Progenitor cell of endocrine pancreas (in vitro differentiated cells): ENCODE data around the gene PDZD2. TPM values are rescaled to one million over a fixed set of nuclear protein-coding genes. Genes with fewer than 3 reads are reported as not detected.

ENCODE experiments used
- DNase-seq: peaks from one replicate; pipeline ENCODE4 v3.0.0; 2021; ENCODE audit warnings: low spot score; ENCODE audit not compliant: unreplicated experiment
- H3K27ac Mint-ChIP-seq: 2 replicates; pipeline ENCODE4 v1.8.0; 2021; ENCODE audit warnings: mild to moderate bottlenecking, moderate library complexity, mixed read lengths
- H3K27me3 Mint-ChIP-seq: 2 replicates; pipeline ENCODE4 v1.8.0; 2021; ENCODE audit warnings: mixed read lengths
- H3K36me3 Mint-ChIP-seq: 2 replicates; pipeline ENCODE4 v1.8.0; 2022; ENCODE audit warnings: mixed read lengths; ENCODE audit not compliant: insufficient read depth
- H3K4me1 Mint-ChIP-seq: 2 replicates; pipeline ENCODE4 v1.8.0; 2021; ENCODE audit warnings: low read depth, mixed read lengths
- H3K4me3 Mint-ChIP-seq: 2 replicates; pipeline ENCODE4 v1.8.0; 2021; ENCODE audit warnings: low read depth, mild to moderate bottlenecking, moderate library complexity, mixed read lengths
- H3K9me3 Mint-ChIP-seq: 2 replicates; pipeline ENCODE4 v1.8.0; 2021; ENCODE audit warnings: low read depth, mixed read lengths
- total RNA-seq: library from RNA; stranded (reverse); gene quantifications from 2 replicates; pipeline ENCODE4 v1.2.1, GENCODE V29; 2021
- TF ChIP-seq, protein P1 (sequence below): fragments of 200-600 bp; sonication (generic); IDR thresholded peaks from one replicate; pipeline ENCODE4 v1.5.0; 2021; ENCODE audit warnings: antibody characterized with exemption, mild to moderate bottlenecking; ENCODE audit not compliant: unreplicated experiment

PDZD2 gene
- total RNA-seq, 1 donor from 2014 or later, result 3.1 TPM

DNA sequence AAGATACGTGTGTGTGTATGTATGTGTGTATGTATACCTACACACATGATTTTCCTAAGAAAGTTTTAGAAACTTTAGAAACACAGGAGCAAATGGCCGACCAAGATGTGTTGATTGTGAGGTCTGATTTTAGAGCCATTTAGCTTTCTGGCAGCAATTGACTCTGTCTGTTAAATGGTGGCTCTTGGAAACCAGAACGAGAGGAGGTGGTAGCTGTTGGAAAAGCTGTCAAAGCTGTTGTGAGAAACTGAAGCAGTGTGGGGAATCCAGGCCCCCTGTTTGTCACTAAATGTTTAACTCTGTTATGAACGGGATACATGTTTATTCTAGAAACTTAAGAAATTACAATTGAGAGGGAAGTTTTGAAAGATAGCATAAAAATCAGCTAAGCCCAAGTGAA, 443.8 kb downstream of the PDZD2 start:
- Mint-ChIP-seq H3K27me3 (no peaks in the 10 kb centered on the region), H3K36me3 (no peaks in the 10 kb centered on the region), H3K27ac (no peak overlapping the region), H3K4me1 (no peaks in the 10 kb centered on the region), H3K4me3 (no peak overlapping the region), H3K9me3 (no peaks in the 10 kb centered on the region)
- TF ChIP-seq, protein P1, sequence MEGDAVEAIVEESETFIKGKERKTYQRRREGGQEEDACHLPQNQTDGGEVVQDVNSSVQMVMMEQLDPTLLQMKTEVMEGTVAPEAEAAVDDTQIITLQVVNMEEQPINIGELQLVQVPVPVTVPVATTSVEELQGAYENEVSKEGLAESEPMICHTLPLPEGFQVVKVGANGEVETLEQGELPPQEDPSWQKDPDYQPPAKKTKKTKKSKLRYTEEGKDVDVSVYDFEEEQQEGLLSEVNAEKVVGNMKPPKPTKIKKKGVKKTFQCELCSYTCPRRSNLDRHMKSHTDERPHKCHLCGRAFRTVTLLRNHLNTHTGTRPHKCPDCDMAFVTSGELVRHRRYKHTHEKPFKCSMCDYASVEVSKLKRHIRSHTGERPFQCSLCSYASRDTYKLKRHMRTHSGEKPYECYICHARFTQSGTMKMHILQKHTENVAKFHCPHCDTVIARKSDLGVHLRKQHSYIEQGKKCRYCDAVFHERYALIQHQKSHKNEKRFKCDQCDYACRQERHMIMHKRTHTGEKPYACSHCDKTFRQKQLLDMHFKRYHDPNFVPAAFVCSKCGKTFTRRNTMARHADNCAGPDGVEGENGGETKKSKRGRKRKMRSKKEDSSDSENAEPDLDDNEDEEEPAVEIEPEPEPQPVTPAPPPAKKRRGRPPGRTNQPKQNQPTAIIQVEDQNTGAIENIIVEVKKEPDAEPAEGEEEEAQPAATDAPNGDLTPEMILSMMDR, result no peak
- DNase-seq, result no peak

DNA sequence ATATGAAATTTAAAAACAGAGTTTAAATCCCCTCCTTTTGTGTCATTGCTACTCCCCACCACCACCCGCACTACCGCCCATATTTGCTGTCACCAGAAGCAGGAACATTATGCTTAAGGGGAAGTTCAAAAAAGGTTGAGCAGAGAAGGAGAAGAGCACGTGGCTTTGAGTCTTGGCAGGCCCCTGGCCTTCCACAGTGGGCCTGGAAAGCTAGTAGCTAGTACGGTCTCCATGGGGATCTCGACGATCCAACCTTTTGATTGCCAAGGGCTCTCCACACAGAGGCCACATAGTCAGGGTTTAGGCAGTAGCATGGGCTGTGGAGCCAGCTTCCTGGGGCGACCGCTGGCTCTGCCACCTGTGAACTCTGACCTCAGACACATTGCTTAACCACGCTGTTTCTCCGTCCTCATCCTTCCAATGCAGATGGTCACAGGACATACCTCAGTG, 445.1 kb downstream of the PDZD2 start:
- TF ChIP-seq, protein P1, result no peak
- no peaks in the 10 kb centered on the region for H3K36me3 Mint-ChIP-seq
- H3K27ac Mint-ChIP-seq, result no peak overlapping the region
- DNase-seq, result no peak
- H3K27me3 Mint-ChIP-seq, result no peaks in the 10 kb centered on the region
- H3K9me3 Mint-ChIP-seq, result no peaks in the 10 kb centered on the region
- H3K4me3 Mint-ChIP-seq, result no peak overlapping the region
- H3K4me1 Mint-ChIP-seq, result no peaks in the 10 kb centered on the region

DNA sequence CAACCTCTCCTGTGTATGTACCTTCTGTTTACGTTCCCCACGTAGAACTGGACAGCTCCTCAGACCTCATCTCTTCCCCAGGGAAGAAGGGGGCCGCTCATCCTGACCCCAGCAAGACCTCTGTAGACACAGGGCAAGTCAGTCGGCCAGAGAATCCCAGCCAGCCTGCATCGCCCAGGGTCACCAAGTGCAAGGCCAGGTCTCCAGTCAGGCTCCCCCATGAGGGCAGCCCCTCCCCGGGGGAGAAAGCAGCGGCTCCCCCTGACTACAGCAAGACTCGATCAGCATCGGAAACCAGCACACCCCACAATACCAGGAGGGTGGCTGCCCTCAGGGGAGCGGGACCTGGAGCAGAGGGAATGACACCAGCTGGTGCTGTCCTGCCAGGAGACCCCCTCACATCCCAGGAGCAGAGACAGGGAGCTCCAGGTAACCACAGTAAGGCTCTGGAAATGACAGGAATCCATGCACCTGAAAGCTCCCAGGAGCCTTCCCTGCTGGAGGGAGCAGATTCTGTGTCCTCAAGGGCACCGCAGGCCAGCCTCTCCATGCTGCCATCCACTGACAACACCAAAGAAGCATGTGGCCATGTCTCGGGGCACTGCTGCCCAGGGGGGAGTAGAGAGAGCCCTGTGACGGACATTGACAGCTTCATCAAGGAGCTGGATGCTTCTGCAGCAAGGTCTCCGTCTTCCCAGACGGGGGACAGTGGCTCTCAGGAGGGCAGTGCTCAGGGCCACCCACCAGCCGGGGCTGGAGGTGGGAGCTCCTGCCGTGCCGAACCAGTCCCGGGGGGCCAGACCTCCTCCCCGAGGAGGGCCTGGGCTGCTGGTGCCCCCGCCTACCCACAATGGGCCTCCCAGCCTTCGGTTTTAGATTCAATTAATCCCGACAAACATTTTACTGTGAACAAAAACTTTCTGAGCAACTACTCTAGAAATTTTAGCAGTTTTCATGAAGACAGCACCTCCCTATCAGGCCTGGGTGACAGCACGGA, 448.5 kb downstream of the PDZD2 start:
- Mint-ChIP-seq H3K4me3 (no peak overlapping the region), H3K4me1 (no peaks in the 10 kb centered on the region), H3K36me3 (peaks cover 2% of the 10 kb centered on the region), H3K27me3 (no peaks in the 10 kb centered on the region), H3K27ac (no peak overlapping the region), H3K9me3 (no peaks in the 10 kb centered on the region)
- no peak for DNase-seq
- TF ChIP-seq, protein P1, result no peak

DNA sequence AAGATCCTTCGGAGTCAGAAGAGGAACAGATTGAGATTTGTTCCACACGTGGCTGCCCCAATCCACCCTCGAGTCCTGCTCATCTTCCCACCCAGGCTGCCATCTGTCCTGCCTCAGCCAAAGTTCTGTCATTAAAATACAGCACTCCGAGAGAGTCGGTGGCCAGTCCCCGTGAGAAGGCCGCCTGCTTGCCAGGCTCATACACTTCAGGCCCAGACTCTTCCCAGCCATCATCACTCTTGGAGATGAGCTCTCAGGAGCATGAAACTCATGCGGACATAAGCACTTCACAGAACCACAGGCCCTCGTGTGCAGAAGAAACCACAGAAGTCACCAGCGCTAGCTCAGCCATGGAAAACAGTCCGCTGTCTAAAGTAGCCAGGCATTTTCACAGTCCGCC, 449.3 kb downstream of the PDZD2 start:
- Mint-ChIP-seq H3K27ac (no peak overlapping the region), H3K4me3 (no peak overlapping the region), H3K9me3 (no peaks in the 10 kb centered on the region), H3K27me3 (no peaks in the 10 kb centered on the region), H3K4me1 (no peaks in the 10 kb centered on the region), H3K36me3 (peaks cover 2% of the 10 kb centered on the region)
- DNase-seq, result no peak
- TF ChIP-seq, protein P1, result no peak

DNA sequence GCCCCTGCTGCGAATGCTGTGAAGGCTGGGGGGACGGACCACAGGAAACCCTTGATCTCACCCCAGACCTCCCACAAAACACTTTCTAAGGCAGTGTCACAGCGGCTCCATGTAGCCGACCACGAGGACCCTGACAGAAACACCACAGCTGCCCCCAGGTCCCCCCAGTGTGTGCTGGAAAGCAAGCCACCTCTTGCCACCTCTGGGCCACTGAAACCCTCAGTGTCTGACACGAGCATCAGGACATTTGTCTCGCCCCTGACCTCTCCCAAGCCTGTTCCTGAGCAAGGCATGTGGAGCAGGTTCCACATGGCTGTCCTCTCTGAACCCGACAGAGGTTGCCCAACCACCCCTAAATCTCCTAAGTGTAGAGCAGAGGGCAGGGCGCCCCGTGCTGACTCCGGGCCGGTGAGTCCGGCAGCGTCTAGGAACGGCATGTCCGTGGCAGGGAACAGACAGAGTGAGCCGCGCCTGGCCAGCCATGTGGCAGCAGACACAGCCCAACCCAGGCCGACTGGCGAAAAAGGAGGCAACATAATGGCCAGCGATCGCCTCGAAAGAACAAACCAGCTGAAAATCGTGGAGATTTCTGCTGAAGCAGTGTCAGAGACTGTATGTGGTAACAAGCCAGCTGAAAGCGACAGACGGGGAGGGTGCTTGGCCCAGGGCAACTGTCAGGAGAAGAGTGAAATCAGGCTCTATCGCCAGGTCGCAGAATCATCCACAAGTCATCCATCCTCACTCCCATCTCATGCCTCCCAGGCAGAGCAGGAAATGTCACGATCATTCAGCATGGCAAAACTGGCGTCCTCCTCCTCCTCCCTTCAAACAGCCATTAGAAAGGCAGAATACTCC, 450.4 kb downstream of the PDZD2 start:
- TF ChIP-seq, protein P1, result no peak
- Mint-ChIP-seq H3K4me3 (no peak overlapping the region), H3K27me3 (no peaks in the 10 kb centered on the region), H3K9me3 (no peaks in the 10 kb centered on the region), H3K4me1 (no peaks in the 10 kb centered on the region), H3K36me3 (peaks cover 2% of the 10 kb centered on the region), H3K27ac (no peak overlapping the region)
- no peak for DNase-seq
